Kidney (tissue), 14 donors: ENCODE measurements around the gene CLEC16A. TPM values are rescaled to one million over a fixed set of nuclear protein-coding genes. Genes with fewer than 3 reads are reported as not detected.

Source experiments
- DNase-seq, 5 donors: peaks; one replicate each; pipeline ENCODE4 v3.0.0-alpha.2; 2013 to 2020
- FAIRE-seq: peaks from 2 replicates; lab custom pipeline; 2012; peaks lifted over from hg19 to GRCh38; lab: Jason Lieb, UNC
- H3K27ac ChIP-seq, 2 donors: one replicate each; pipeline ENCODE4 v1.7.0; 2013; ENCODE audit warnings: low read depth in 2 of 2, low read length in 2 of 2, inconsistent platforms in 1 of 2
- H3K27me3 ChIP-seq: one replicate; pipeline ENCODE4 v1.7.1; 2013; ENCODE audit warnings: low read length, inconsistent platforms; ENCODE audit not compliant: control insufficient read depth, insufficient read depth
- H3K36me3 ChIP-seq, 3 donors: one replicate each; pipeline versions ENCODE4 v1.7.0 to v1.7.1; 2013; ENCODE audit warnings: low read length in 3 of 3, control low read depth in 1 of 3, inconsistent platforms in 1 of 3; ENCODE audit not compliant: insufficient read depth in 3 of 3, control insufficient read depth in 2 of 3
- H3K4me1 ChIP-seq, 3 donors: one replicate each; pipeline versions ENCODE4 v1.7.0 to v1.7.1; 2013; ENCODE audit warnings: low read length in 3 of 3, inconsistent platforms in 1 of 3, low read depth in 1 of 3; ENCODE audit not compliant: control insufficient read depth in 2 of 3, insufficient read depth in 2 of 3
- H3K4me3 ChIP-seq, 3 donors: one replicate each; pipeline versions ENCODE4 v1.7.0 to v1.8.1; 2013; ENCODE audit warnings: low read length in 3 of 3, control low read depth in 1 of 3, inconsistent platforms in 1 of 3
- H3K9ac ChIP-seq, 3 donors: one replicate each; pipeline versions ENCODE4 v1.7.0 to v1.7.1; 2013; ENCODE audit warnings: low read length in 3 of 3, control low read depth in 1 of 3, inconsistent platforms in 1 of 3
- H3K9me3 ChIP-seq, 3 donors: one replicate each; pipeline versions ENCODE4 v1.7.0 to v1.7.1; 2013; ENCODE audit warnings: low read length in 3 of 3, control low read depth in 1 of 3, inconsistent platforms in 1 of 3; ENCODE audit not compliant: control insufficient read depth in 2 of 3, insufficient read depth in 1 of 3
- intact Hi-C: fragments of 100-400 bp; cut with DNase I; formaldehyde crosslinking; loops from one replicate; pipeline ENCODE4 v1.11.1; 2022
- polyA plus RNA-seq: library from polyadenylated mRNA; stranded (reverse); fragments of 350-450 nt; fragmentation: Illumina TruSeq; extraction: RNeasy Lipid Tissue Mini Kit (QIAGEN cat#74804); gene quantifications from one replicate; pipeline ENCODE4 v1.2.3, GENCODE V29; 2014; ENCODE audit warnings: low read depth, low replicate concordance; ENCODE audit not compliant: insufficient read depth
- total RNA-seq: library from RNA; stranded (reverse); fragmentation: NEBNext Ultra II Directional; extraction: Animal tissue kit (Norgen Biotek cat#: 25700); gene quantifications from one replicate; pipeline ENCODE4 v1.2.1, GENCODE V29; 2021
- TF ChIP-seq, protein P1 (sequence below): IDR thresholded peaks from 3 replicates; pipeline ENCODE4 v1.5.1; 2012; ENCODE audit warnings: mild to moderate bottlenecking, moderate library complexity, borderline replicate concordance; ENCODE audit not compliant: insufficient read depth; ENCODE audit errors: extremely low read depth
- donor health status: control.
- donor health status: control.
- donor health status: control.
- donor health status: control.
- donor health status: control.
- donor health status: DM: yes; HTN: yes; CAD: no.
- donor health status: Normal renal cell carcinoma (clear cell type).

The CLEC16A gene
- total and polyA plus RNA-seq, 2 donors from 2014 or later: 10.8 to 51.9 TPM

DNA sequence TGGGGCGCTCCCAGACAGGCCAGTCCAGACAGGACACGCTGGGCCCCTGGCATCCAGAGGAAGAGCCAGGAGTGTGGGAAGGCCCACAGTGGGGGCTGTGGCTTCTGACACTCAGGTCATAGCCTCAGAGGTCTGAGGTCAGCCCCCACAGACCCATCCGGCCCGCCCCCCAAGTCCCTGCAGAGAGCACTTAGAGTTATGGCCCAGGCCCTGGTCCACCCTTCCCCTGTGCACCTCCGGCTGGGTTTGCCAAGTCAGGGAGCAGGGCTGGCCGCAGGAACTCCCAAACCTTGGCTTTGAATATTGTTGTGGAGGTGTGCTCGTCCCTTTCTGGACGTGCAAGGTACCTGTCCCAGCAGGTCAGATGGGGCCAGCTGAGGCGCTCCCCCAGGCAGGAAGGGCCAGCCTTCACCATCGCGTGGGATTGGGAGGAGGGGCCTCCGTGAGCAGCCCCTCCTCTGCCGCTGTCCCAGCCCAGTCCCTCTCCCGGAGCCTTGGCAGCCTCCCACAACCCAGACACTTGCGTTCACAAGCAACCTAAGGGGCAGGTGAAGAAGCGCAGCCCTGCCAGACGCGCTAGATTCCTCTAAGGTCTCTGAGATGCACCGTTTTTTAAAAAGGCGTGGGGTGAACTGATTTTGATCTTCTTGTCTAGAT, 237.0 kb downstream of the CLEC16A start:
- Histone ChIP-seq H3K27ac (no peak overlapping the region), H3K9me3 (no peaks in the 10 kb centered on the region), H3K27me3 (no peaks in the 10 kb centered on the region), H3K9ac (no peak overlapping the region), H3K4me3 (no peak overlapping the region), H3K4me1 (peaks cover 0 to 6% (median 0%) of the 10 kb centered on the region in 3 donors), H3K36me3 (peaks cover 0 to 6% (median 0%) of the 10 kb centered on the region in 3 donors)
- DNase-seq: no peak
- no peak for FAIRE-seq
- TF ChIP-seq, protein P1, sequence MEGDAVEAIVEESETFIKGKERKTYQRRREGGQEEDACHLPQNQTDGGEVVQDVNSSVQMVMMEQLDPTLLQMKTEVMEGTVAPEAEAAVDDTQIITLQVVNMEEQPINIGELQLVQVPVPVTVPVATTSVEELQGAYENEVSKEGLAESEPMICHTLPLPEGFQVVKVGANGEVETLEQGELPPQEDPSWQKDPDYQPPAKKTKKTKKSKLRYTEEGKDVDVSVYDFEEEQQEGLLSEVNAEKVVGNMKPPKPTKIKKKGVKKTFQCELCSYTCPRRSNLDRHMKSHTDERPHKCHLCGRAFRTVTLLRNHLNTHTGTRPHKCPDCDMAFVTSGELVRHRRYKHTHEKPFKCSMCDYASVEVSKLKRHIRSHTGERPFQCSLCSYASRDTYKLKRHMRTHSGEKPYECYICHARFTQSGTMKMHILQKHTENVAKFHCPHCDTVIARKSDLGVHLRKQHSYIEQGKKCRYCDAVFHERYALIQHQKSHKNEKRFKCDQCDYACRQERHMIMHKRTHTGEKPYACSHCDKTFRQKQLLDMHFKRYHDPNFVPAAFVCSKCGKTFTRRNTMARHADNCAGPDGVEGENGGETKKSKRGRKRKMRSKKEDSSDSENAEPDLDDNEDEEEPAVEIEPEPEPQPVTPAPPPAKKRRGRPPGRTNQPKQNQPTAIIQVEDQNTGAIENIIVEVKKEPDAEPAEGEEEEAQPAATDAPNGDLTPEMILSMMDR: no peak
- intact Hi-C loops: no loop called here

DNA sequence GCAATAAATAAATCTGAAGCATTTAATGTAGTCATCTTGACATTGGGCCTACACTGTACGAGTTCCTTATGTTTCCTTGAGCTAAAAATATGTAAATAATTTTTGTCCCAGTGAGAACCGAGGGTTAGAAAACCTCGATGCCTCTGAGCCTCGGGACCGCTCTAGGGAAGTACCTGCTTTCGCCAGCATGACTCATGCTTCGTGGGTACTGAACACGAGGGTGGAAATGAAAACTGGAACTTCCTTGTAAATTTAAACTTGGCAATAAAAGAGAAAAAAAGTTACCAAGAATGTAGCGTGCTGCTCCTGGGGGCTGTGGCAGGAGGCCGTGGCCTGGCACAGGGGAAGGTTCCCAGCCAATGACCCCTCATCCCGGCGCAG, 237.5 kb downstream of the CLEC16A start:
- Histone ChIP-seq H3K9me3 (no peaks in the 10 kb centered on the region), H3K4me3 (no peak overlapping the region), H3K27me3 (no peaks in the 10 kb centered on the region), H3K4me1 (peaks cover 0 to 6% (median 0%) of the 10 kb centered on the region in 3 donors), H3K36me3 (peaks cover 0 to 6% (median 0%) of the 10 kb centered on the region in 3 donors), H3K9ac (no peak overlapping the region), H3K27ac (no peak overlapping the region)
- DNase-seq (peak in 1 of 5 donors; percentile 38), FAIRE-seq (no peak)
- intact Hi-C loops: no loop called here
- TF ChIP-seq, protein P1: no peak

DNA sequence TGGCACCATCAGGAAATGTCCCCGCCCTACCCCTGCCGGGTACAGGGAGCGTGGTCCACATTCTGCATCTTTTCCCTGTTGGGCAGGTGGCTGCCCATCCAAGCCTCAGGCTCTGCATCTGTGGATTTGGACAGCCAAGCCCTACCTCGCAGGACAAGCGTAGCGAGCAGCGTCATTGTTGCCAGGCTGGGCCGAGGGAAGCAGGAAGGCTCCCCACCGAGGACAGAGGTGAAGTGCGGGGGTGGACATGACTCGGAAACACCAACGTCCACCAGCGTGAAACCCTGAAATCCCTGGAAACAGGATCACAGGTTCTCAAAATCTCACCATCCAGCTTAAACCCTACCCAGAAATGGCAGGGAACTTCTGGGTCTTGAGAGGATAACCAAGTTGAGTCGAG, 238.0 kb downstream of the CLEC16A start:
- no peak overlapping the region for H3K4me3 ChIP-seq
- H3K9me3 ChIP-seq: no peaks in the 10 kb centered on the region
- peaks cover 0 to 6% (median 0%) of the 10 kb centered on the region in 3 donors for H3K4me1 ChIP-seq
- intact Hi-C loops: no loop called here
- peaks cover 0 to 6% (median 0%) of the 10 kb centered on the region in 3 donors for H3K36me3 ChIP-seq
- no peak overlapping the region for H3K9ac ChIP-seq
- H3K27me3 ChIP-seq: no peaks in the 10 kb centered on the region
- no peak overlapping the region for H3K27ac ChIP-seq
- no peak for DNase-seq
- TF ChIP-seq, protein P1: no peak
- no peak for FAIRE-seq
